ACC112 (cell line): ENCODE data around the gene PTPRR.

Experiments
- H2AFZ ChIP-seq: fragments of 200-600 bp; sonication (generic); one replicate; pipeline ENCODE4 v1.6.0; 2017; ENCODE audit warnings: antibody characterized with exemption, low read length; ENCODE audit not compliant: unreplicated experiment
- H3K27ac ChIP-seq: fragments of 200-600 bp; sonication (generic); 2 replicates; pipeline ENCODE4 v1.5.1; 2014; ENCODE audit warnings: low read depth, mild to moderate bottlenecking, antibody characterized with exemption, low read length, moderate library complexity
- H3K27me3 ChIP-seq: fragments of 200-600 bp; sonication (generic); 2 replicates; pipeline ENCODE4 v1.6.1; 2014; ENCODE audit warnings: mild to moderate bottlenecking, antibody characterized with exemption, low read length, moderate library complexity, mixed read lengths; ENCODE audit not compliant: insufficient read depth
- H3K36me3 ChIP-seq: fragments of 200-600 bp; sonication (generic); 2 replicates; pipeline ENCODE4 v1.6.1; 2016; ENCODE audit warnings: mild to moderate bottlenecking, antibody characterized with exemption, low read length, moderate library complexity, mixed read lengths; ENCODE audit not compliant: insufficient read depth
- H3K4me1 ChIP-seq: fragments of 200-600 bp; sonication (generic); one replicate; pipeline ENCODE4 v1.6.1; 2016; ENCODE audit warnings: low read length, mixed read lengths; ENCODE audit not compliant: insufficient read depth, unreplicated experiment, control insufficient read depth
- H3K4me3 ChIP-seq: fragments of 200-600 bp; sonication (generic); 2 replicates; pipeline ENCODE4 v1.5.1; 2014; ENCODE audit warnings: mild to moderate bottlenecking, low read depth, low read length
- H3K79me2 ChIP-seq: fragments of 200-600 bp; sonication (generic); one replicate; pipeline ENCODE4 v1.6.0; 2016; ENCODE audit warnings: low read length; ENCODE audit not compliant: control insufficient read depth, unreplicated experiment, insufficient read depth

Gene PTPRR

DNA sequence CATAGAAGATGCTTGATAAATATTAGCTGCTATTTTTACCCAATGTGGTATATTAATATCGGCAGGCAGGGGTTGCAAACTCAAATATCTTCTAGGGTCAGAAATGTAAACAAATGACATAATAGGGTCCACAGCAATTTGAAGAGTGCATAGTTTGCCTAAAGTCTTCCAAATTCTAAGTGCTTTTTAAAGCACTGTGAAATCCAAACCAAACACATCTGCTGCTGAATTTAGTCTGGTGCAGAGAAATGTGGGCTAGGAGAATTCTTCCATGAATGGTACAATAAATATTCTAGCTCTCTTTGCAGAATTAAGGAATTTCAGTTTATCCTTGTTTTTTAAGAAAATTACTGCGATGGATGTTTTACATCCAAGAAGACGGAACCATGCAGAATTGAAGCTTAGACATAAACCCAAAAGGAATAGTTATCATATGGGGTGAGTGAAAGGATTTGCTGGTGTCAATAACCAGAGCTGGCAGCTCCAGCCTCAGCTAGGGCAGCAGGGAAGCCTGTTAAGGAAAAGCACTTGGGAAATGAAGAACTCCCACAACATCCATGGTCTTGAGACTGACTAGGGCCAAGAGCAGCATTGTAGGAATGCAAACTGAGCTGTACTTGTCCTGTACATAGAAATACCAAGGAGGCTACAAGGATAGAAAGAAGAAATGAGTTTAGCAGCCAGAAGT is 65.5 kb downstream of the PTPRR start:
- Histone ChIP-seq H3K4me1 (peaks cover 21% of the 10 kb centered on the region), H3K79me2 (no peaks in the 10 kb centered on the region), H3K27me3 (no peaks in the 10 kb centered on the region), H3K27ac (no peak overlapping the region), H3K4me3 (no peak overlapping the region), H3K36me3 (no peaks in the 10 kb centered on the region), H2AFZ (no peak overlapping the region)

DNA sequence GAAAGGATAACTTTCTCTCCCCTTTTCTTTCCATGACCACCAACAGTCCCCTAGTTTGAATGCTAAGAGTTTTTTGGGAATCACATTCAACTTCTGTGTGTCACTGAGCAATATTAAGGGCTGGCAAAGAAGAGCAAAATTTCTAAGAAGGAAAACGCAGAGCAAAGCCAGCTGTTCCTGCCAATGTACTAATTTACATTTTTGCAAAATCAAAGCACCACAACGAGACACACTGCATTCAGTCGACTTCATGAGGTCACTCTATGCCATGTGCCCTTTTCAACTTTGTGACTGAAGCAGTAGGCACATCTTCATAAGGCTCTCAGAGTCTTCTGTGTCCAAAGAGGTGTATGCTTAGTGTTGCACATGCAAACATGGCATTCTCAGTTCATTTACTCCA is 66.4 kb downstream of the PTPRR start:
- Histone ChIP-seq H3K4me1 (peaks cover 21% of the 10 kb centered on the region), H2AFZ (no peak overlapping the region), H3K27me3 (no peaks in the 10 kb centered on the region), H3K36me3 (no peaks in the 10 kb centered on the region), H3K79me2 (no peaks in the 10 kb centered on the region), H3K27ac (no peak overlapping the region), H3K4me3 (no peak overlapping the region)

DNA sequence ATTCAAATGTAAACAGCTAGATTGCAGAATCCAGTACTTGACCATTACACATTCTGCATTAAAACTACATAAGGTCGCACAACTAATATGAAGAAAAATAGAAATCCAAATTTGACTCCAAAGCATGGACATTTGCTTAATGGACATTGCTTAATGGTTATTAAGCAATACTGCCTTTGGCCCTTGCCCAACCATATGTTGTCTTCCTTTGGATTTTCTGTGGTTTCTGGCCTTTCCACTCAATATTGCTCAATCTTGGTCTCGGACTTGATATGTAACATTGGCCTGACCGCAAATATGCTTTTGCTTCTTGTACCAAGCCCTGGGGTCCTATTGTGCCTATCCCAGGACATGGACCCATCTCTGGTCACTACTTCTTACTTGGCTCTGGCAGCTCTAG is 67.2 kb downstream of the PTPRR start:
- no peaks in the 10 kb centered on the region for H3K27me3 ChIP-seq
- no peaks in the 10 kb centered on the region for H3K79me2 ChIP-seq
- no peaks in the 10 kb centered on the region for H3K36me3 ChIP-seq
- H3K4me1 ChIP-seq = peaks cover 21% of the 10 kb centered on the region
- H3K27ac ChIP-seq = no peak overlapping the region
- H2AFZ ChIP-seq = no peak overlapping the region
- H3K4me3 ChIP-seq = no peak overlapping the region; the same call in 1 of the 2 replicates

DNA sequence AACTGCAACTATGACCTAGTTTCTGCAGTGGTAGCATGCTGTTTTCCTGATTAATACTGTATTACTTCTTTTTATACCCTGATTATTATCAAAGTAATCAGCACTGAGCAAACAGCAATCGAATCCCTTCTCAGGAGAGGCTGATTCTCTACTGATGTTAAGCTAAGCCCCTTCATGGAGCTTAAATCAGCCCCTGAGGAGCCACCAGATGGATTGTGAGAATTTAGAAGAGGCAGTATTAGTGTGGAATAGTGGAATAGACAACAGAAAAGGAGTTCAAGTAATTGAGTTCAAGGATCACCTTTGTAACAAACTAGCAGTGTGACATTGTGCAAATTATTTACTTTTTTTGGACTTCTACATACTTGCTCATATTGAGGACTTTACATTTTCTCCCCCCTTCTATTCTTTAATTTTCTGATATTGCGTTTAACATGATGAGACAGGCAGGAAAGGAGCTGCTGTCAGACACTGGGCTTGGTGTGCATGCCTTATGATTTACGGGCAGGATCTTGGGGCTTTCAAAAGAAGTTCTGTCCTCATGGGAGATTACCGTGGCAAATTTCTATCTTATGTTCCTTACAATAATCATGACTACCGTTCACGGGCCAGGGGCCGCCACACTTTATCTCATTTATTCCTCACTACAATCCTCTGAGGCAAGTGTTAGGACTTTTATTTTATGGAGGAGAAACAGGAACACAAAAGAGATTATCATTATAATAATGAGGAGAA is 68.0 kb downstream of the PTPRR start:
- no peaks in the 10 kb centered on the region for H3K27me3 ChIP-seq
- no peaks in the 10 kb centered on the region for H3K79me2 ChIP-seq
- H3K27ac ChIP-seq = no peak overlapping the region
- H3K4me3 ChIP-seq = no peak overlapping the region; the same call in 1 of the 2 replicates
- no peaks in the 10 kb centered on the region for H3K36me3 ChIP-seq
- no peak overlapping the region for H2AFZ ChIP-seq
- peaks cover 21% of the 10 kb centered on the region for H3K4me1 ChIP-seq

GRCh38 chr12:70849265-70849960 is 71.1 kb downstream of the PTPRR start:
- Histone ChIP-seq H3K79me2 (no peaks in the 10 kb centered on the region), H3K4me3 (no peak overlapping the region), H2AFZ (peak overlapping the region; percentile 76), H3K36me3 (no peaks in the 10 kb centered on the region), H3K27ac (no peak overlapping the region), H3K4me1 (peaks cover 21% of the 10 kb centered on the region), H3K27me3 (no peaks in the 10 kb centered on the region)

- Histone ChIP-seq H3K79me2 (no peaks in the 10 kb centered on the region), H3K27me3 (no peaks in the 10 kb centered on the region), H3K27ac (no peak overlapping the region), H3K36me3 (no peaks in the 10 kb centered on the region), H3K4me1 (peaks cover 7% of the 10 kb centered on the region), H2AFZ (no peak overlapping the region), H3K4me3 (no peak overlapping the region)
Measured at GRCh38 chr12:70847871-70848270, 72.7 kb downstream of the PTPRR start.

DNA sequence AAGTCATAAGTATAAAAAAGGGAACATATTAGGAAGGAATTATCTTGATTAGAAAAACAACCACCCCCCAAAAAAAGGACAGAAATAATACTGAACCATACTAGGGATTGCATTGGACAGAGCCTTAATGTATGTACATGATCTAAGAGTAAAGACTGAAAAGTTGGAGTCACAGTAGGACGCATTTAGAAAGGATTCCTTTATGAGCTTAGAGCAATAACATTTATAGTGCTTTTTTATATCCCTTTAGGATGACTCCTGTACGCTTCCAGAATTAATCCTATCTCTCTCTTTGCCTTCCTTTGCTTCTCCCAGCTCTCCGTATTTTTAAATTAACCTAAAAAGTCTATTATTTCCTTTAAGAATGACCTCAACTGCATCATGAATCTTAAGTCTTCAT is 75.3 kb downstream of the PTPRR start:
- Histone ChIP-seq H3K79me2 (no peaks in the 10 kb centered on the region), H3K27ac (no peak overlapping the region), H3K27me3 (no peaks in the 10 kb centered on the region), H3K4me3 (no peak overlapping the region), H3K4me1 (peaks cover 27% of the 10 kb centered on the region), H3K36me3 (no peaks in the 10 kb centered on the region), H2AFZ (no peak overlapping the region)

- no peaks in the 10 kb centered on the region for H3K79me2 ChIP-seq
- no peaks in the 10 kb centered on the region for H3K27me3 ChIP-seq
- H2AFZ ChIP-seq = no peak overlapping the region
- peak overlapping the region; percentile 73; the same call in 1 of the 2 replicates for H3K27ac ChIP-seq
- no peak overlapping the region for H3K4me3 ChIP-seq
- peaks cover 27% of the 10 kb centered on the region for H3K4me1 ChIP-seq
- no peaks in the 10 kb centered on the region for H3K36me3 ChIP-seq
Measured at GRCh38 chr12:70843363-70843762, 77.2 kb downstream of the PTPRR start.

DNA sequence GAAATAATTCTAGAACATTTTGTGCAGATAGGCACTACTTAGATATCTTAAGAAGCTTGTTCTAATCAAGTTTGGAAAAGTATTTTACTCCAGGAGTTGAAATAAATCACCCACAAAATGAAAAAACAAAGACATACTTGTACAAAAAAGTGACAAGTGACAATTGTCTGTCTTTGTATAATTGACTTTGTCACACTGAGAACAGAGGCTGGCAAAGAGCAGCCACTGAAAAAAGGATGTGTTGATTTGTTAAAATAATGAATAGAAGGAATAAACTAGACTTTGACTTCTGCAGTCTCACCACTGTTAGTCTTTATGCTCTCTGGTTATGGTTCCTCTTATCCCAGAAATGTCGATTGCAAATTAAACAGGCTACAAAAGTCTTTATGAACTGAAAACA is 77.6 kb downstream of the PTPRR start:
- Histone ChIP-seq H3K4me1 (peaks cover 27% of the 10 kb centered on the region), H3K4me3 (no peak overlapping the region), H3K79me2 (no peaks in the 10 kb centered on the region), H2AFZ (peak overlapping the region; percentile 35), H3K36me3 (no peaks in the 10 kb centered on the region), H3K27me3 (no peaks in the 10 kb centered on the region), H3K27ac (peak overlapping the region; percentile 73)

- Histone ChIP-seq H3K79me2 (no peaks in the 10 kb centered on the region), H3K27ac (peak overlapping the region; percentile 73), H3K27me3 (no peaks in the 10 kb centered on the region), H3K4me3 (no peak overlapping the region), H3K4me1 (peaks cover 27% of the 10 kb centered on the region), H3K36me3 (no peaks in the 10 kb centered on the region), H2AFZ (peak overlapping the region; percentile 35)
Measured at GRCh38 chr12:70842136-70842535, 78.4 kb downstream of the PTPRR start.
